NCI-H1694 treated with DMSO at 0.1 percent for 48 hours (cell line): Measurements from ENCODE around the gene HNRNPH3.
"Not testable (repeated sequence)": the region's sequence is repeated elsewhere in the genome, so short reads cannot be mapped to it uniquely, and the experiment has no call there.

ENCODE experiments used
- DNase-seq: peaks from one replicate; lab custom pipeline; 2025; lab: John Stamatoyannopoulos, UW

HNRNPH3 gene, protein sequence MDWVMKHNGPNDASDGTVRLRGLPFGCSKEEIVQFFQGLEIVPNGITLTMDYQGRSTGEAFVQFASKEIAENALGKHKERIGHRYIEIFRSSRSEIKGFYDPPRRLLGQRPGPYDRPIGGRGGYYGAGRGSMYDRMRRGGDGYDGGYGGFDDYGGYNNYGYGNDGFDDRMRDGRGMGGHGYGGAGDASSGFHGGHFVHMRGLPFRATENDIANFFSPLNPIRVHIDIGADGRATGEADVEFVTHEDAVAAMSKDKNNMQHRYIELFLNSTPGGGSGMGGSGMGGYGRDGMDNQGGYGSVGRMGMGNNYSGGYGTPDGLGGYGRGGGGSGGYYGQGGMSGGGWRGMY

GRCh38 chr10:68331455-68332258 lies at the start of gene HNRNPH3:
HNRNPH3 (plus strand) TSS chr10:68332064; CDS start chr10:68337222, 5,158 bp downstream.
- peak; percentile 94 for DNase-seq

- no peak for DNase-seq
These were observed 47.5 kb upstream of the HNRNPH3 start for GRCh38 chr10:68284062-68285001.

DNA sequence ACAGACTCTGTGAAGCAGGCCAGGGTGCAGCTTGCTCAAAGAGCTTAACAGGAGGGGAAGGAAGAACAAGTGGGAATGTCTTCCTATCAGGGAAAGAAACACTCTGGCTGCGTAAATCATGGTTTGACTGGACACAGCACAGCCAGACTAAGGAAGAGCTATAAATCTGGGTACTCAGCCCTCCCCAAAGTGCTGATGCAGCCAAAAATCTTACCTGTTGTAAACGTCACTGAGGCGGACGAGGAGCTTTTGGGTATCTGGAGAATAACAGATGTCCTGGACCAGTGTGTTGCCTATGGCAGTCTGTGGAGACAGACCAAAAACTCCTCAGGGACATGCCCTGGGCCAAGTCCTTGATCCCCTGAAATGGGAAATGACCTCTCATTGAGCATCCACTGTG lies 43.1 kb upstream of the HNRNPH3 start:
- DNase-seq, result no peak

DNA sequence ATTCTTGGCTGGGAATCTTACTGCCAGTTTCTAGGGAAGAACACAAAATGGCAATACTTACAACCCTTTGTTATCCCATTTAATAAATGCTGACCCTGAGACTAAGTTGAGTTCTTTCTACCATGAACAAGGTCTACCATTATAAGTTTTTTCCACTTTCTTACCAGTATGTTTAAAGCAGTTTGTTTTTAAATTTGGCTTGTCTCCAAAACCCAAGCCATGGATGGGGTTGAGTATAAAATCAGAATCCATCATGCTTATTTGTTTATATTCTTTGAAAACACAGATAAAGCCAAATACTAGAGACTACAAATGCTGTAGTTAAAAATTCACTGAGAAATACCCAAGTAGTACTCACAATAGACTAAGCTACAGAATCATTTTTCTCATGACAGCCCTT lies 41.1 kb upstream of the HNRNPH3 start:
- no peak for DNase-seq

DNA sequence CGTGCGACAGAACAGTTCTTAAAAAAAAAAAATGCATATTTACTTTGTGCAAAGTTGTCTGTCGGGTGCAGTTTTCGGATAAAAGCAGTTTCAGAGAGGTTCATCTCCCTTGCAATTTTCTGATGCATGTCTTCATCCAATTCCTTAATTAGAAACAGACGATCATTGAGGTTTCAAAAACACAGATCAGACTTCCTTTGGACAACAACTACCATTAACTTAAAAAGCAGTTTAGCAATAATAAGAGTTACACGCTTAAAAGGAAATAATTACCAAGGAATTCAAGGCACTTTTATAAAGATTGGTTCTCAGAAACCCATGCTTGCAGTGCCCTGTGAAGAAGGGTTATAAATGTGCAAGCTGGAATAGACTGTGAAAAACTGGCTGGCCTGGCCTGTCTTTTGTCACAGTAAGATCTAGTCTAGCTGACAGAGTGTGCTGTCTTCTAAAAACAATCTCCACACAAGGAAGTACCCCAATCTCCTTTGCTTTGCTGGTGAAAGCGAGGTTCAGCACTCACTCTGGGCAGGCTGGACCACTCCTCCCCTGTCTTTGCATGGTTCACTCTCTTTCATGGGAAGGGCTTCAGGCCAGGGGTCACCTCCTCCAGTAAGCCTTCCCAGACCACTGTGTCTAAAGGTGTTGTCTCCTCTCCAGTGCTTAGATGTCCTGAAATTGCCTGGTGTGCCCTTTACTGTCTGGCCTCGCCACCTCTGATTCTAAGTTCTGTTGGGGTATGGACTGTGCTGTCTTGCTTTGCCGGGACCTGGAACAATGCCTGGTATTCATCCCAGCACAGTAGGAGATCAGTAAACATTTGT lies 34.8 kb upstream of the HNRNPH3 start:
- DNase-seq, result no peak

GRCh38 chr10:68301301-68301700 lies 30.6 kb upstream of the HNRNPH3 start:
- no peak for DNase-seq

- peak; percentile 71 for DNase-seq
These were observed 29.9 kb upstream of the HNRNPH3 start for GRCh38 chr10:68301790-68302502.

GRCh38 chr10:68302503-68302823 lies 29.4 kb upstream of the HNRNPH3 start:
- DNase-seq, result no peak

DNA sequence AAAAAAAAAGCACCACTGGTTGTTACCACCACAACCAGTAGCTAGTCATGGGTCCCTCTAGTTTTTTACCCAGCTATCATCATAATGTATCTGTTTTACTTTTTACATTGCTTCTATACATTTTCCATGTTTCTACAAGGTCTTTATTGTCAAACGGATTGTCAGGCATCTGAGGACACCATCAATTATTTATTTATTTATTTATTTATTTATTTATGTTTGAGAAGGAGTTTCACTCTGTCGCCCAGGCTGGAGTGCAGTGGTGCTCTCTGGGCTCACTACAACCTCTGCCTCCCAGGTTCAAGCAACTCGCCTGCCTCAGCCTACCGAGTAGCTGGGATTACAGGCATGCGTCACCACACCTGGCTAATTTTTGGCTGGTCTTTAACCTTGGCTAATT lies 29.0 kb upstream of the HNRNPH3 start:
- no peak for DNase-seq

DNA sequence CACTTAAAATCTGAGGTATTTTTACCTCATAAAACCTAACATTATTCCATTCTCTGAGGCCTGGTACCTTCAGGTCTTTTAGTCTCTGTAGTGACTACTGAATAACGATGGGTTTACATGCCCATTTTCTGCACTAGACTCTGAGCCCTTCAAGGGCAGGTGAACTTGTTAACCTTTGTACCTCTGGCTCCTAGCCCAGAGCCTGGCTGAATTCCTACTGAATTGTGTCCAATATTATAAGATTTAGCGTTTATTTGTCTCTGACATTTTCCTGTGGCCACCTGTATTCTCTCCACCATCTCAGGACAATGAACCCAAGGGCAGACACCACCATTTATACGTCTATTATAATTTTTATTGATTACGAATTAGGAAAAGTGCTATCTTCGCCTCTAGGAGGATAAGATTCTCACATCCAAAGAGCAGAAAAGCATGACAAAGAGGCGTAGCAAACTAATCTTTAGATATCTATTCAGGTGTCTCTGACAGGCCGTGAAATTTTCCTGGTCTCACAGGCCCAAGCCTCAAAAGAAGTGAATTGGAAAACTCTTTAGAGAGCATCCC lies 27.9 kb upstream of the HNRNPH3 start:
- no peak for DNase-seq

- no peak for DNase-seq
These were observed 26.0 kb upstream of the HNRNPH3 start for GRCh38 chr10:68305854-68306253.

DNA sequence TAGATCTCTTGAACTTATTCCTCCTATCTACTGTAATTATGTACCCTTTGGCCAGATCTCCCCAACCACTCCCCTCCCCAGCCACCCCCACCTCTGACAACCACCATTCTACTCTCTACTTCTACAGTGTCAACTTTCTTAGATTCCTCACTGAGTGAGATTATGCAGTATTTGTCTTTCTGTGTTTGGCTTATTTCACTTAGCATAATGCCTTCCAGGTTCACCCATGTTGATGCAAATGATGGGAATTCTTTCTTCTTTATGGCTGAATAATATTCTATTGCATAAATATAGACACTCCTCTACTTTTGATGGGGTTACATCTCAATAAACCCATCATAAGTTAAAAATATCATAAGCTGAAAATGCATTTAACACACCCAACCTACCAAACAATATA lies 21.3 kb upstream of the HNRNPH3 start:
- DNase-seq, result no peak

- not testable (repeated sequence) for DNase-seq
These were observed 16.9 kb upstream of the HNRNPH3 start for GRCh38 chr10:68314930-68315329.

DNA sequence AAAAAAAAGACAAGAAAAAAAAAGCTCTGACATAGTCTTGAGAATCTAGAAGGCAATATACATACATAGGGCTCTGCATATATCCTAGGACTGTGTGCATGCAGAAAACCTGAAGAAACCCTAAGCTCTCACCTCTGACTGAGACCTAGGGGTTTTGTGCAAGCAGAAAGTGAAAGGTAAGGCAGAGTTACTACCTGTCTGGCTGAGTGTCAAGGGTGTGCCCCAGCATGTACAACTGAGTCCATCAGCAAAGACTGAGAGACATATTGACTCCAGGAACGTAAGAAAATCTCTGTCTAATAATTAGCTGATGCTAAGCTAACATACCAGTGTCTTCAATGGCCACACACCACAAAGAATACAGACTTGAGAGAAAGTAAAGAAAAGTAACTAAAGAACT lies 16.3 kb upstream of the HNRNPH3 start:
- no peak for DNase-seq

- no peak for DNase-seq
These were observed 13.4 kb upstream of the HNRNPH3 start for GRCh38 chr10:68318331-68319059.

DNA sequence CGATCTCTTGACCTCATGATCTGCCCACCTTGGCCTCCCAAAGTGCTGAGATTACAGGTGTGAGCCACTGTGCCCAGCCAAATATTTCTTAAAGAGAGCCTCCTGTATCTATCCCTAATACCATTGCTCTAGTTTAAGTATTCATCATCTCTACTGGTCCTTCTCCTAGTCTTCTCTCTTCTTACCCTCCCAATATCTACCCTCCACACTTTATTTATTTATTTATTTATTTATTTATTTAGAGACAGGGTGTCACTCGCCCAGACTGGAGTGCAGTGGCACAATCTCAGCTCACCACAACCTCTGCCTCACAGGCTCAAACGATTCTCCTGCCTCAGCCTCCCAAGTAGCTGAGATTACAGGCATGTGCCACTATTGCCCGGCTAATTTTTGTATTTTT lies 7.5 kb upstream of the HNRNPH3 start:
- DNase-seq, result not testable (repeated sequence)

GRCh38 chr10:68327889-68328786 lies 3.7 kb upstream of the HNRNPH3 start:
- peak; percentile 53 for DNase-seq

DNA sequence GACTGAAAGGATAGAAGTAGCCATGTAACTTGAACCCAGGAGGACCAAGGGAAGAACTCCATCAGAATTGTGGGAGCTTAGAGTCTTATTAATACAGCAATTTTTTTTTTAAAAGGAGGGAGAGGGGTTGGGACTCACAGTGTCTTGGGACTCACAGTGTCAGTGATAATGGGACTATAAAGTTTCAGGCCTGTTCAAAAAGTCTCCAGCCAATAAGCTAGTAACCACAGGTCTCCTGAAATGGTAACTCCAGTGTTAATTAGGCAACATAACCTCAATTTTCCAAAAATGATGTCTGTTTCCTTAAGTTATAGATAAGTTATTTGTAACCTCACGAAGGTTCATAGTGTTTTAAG lies 2.4 kb upstream of the HNRNPH3 start:
- DNase-seq, result no peak
